ENCODE data around the gene MYOD1.

Gene MYOD1

DNA sequence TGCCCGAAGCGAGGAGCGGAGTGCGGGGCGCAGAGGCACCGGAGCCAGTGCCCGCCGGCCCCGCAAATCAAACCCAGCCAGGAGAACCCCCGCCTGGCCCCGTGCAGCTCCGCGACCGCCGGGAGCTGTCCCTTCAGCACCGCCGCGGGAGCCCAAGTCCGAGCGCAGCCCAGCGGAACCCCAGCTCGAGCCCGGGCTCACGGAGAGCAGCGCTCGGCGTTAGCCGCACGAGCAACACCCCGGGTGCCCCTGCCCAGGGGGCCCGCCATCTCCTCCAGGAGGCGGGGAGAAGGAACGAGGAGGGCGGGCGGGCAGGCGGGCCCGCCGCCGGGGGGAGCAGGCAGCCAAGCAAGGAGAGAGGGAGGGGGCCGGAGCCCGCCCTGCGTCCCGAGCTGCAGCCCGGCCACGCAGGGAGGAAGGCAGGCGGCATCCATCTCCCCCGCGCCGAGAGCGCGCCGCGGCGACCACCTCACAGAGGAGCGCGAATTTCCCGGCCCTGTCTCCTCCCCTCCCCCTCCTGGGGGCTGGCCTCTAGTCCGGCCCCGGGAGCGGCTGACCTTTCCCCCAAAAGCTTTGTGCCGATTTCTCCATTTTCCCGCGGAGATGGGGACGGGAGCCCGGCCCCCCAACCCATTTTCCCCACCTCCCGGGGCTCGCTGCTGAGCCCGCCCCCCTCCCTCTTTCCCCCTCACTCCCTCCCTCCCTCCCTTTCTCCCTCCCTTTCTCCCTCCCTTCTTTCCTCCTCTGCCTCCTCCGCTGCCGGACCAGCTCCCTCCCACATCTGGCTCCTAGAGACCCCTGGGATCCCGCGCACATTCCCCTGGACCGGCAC lies 15.8 kb downstream of the MYOD1 start:
- DNase-seq (ENCODE audit: low read depth in 2 of 2) = peak; percentile 23 to 24

DNA sequence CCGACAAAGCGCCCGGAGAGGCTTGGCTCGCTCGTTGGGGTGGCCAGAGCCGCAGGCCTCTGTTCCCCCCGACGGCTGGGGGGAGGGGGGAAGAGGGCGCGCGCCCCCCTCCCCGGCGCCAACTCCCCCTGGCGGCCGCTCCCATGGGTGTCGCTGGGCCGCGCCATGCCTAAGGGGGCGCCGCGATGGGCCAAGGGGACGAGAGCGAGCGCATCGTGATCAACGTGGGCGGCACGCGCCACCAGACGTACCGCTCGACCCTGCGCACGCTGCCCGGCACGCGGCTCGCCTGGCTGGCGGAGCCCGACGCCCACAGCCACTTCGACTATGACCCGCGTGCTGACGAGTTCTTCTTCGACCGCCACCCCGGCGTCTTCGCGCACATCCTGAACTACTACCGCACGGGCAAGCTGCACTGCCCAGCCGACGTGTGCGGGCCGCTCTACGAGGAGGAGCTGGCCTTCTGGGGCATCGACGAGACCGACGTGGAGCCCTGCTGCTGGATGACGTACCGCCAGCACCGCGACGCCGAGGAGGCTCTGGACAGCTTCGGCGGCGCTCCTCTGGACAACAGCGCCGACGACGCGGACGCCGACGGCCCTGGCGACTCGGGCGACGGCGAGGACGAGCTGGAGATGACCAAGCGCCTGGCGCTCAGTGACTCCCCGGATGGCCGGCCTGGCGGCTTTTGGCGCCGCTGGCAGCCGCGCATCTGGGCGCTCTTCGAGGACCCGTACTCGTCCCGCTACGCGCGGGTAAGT lies 16.6 kb downstream of the MYOD1 start:
- no peak for DNase-seq (ENCODE audit: low read depth in 2 of 2)

- DNase-seq (ENCODE audit: low read depth in 2 of 2) = no peak
These were observed 17.2 kb downstream of the MYOD1 start for GRCh38 chr11:17736579-17736893.

GRCh38 chr11:17736930-17737817 lies 17.8 kb downstream of the MYOD1 start:
- no peak for DNase-seq (ENCODE audit: low read depth in 2 of 2)

DNA sequence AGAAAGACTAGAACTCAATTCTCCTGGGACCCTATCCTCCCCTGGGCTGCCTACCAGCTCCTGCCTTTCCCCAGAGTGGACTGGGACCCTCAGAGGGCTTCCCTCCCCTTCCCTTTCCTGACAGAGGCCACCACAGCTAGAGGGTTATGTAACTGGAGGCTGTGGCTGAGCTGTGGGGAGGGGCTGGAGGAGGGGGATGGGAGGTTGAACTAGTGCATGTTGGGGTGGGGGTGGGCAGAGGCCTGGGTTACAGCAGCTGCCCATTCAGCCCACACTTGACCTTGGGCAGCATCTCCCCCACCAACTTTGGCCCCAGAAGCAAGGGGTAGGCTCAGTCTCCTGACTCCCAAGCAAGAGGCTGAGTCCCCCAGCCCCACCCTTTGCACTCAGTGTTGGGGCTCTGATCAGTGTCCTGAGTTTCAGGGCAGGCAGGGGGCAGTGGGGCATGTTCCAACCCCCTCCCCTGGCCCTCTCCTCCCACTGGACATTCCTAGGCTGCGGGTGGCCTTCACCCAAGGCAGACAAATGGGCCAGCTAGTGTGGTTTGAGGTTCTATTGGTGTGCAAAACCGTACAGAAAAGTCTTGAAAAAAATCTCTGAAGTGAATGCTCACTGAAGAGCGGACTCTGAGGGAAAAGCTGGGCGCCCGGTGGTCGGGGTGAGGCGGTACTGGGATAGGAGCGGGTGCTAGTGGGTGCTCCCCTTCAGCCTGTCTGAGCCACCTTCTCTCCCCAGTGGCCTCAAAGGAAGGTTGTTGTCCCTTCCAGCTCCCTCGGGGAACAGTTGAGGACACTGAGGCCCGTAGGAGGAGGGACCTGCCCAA lies 19.0 kb downstream of the MYOD1 start:
- no peak for DNase-seq (ENCODE audit: low read depth in 2 of 2)

- DNase-seq (ENCODE audit: low read depth in 2 of 2) = no peak
These were observed 20.6 kb downstream of the MYOD1 start for GRCh38 chr11:17739945-17740338.

DNA sequence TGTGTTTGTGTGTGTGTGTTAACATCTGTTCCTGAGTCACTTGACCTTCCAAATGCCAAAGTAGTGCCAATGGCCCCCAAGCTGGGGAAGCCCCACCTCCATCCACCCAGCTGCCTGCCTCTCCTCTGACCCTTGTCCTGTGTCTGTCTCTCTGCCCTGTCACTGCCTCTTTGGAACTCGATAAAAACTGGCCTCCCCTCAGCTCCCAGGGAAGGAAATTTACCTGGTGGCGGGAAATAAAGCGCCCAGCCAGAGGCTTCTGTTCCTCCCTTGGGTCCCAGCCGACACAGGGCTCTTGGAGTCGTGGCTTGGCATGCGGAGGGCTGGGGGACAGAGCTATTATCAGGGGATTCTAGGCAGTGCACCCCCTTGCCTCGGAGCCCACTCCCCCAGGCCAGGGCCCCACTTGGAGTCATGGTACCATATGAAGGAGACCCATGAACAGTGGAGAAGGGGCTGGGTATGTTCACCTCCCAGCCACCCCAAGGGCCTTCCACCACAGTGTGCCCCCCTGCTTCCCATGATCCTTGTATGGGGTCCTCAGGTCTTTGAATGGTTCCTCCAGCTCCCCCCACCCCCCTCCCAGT lies 21.4 kb downstream of the MYOD1 start:
- no peak for DNase-seq (ENCODE audit: low read depth in 2 of 2)

- no peak for DNase-seq (ENCODE audit: low read depth in 2 of 2)
These were observed 22.1 kb downstream of the MYOD1 start for GRCh38 chr11:17741487-17741886.

GRCh38 chr11:17742019-17742418 lies 22.6 kb downstream of the MYOD1 start:
- DNase-seq (ENCODE audit: low read depth in 2 of 2) = no peak

GRCh38 chr11:17743026-17743807 lies 23.8 kb downstream of the MYOD1 start:
- no peak for DNase-seq (ENCODE audit: low read depth in 2 of 2)

- no peak for DNase-seq (ENCODE audit: low read depth in 2 of 2)
These were observed 24.4 kb downstream of the MYOD1 start for GRCh38 chr11:17743808-17744119.

GRCh38 chr11:17744151-17744940 lies 25.0 kb downstream of the MYOD1 start:
- no peak for DNase-seq (ENCODE audit: low read depth in 2 of 2)

DNA sequence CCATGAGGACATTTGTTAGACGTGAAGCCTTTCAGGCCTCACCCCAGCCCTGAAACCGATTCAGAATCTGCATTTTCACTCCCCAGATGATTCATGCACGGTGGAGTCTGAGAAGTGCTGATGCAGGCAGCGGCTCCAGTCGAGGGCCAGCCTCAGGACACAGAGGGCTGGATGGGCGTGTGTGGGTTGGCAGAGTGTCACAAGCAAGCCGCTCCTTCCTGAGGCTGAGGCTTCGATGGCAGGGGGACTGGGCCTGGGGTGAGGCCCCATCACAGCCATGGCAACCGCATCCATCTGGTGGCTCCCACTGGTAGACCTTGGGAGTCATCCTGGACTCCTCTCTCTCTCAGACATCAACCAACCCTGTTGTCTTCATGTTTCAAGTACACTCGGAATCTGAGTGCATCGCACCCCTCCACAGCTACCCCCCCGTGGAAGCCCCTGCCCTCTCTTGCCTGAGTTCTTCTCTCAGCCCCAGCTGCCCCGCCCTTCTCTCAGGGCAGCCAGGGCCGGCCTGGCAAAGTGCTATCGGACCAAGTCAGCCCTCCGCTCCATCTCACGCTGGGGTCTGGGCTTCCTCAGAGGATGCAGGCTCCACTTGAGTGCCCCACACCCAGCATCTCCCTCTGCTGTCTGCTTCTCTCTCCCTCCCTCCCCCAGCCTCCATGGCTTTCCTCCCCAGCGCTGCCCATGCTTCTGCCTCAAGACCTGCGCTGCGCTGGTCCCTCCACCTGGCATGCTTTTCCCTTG lies 25.8 kb downstream of the MYOD1 start:
- no peak for DNase-seq (ENCODE audit: low read depth in 2 of 2)

DNA sequence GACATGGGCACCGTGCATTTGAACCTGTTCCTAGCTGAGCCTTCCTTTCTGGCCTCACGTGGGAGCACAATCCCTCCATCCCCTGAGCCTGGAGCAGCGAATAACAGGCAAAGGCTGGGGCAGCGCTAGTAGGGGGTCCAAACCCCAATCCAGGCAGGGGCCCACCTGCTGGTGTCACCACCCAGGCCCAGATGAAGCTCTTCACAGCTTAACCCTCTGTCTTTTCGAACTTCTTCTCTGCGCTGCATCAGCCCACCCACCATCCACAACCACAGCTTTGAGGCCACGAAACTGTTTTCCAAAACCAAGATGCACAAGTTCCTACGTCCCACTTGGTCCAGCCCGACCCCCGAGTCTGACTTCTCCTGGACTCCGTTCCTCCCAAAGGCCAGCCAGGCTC lies 26.7 kb downstream of the MYOD1 start:
- no peak for DNase-seq (ENCODE audit: low read depth in 2 of 2)

DNA sequence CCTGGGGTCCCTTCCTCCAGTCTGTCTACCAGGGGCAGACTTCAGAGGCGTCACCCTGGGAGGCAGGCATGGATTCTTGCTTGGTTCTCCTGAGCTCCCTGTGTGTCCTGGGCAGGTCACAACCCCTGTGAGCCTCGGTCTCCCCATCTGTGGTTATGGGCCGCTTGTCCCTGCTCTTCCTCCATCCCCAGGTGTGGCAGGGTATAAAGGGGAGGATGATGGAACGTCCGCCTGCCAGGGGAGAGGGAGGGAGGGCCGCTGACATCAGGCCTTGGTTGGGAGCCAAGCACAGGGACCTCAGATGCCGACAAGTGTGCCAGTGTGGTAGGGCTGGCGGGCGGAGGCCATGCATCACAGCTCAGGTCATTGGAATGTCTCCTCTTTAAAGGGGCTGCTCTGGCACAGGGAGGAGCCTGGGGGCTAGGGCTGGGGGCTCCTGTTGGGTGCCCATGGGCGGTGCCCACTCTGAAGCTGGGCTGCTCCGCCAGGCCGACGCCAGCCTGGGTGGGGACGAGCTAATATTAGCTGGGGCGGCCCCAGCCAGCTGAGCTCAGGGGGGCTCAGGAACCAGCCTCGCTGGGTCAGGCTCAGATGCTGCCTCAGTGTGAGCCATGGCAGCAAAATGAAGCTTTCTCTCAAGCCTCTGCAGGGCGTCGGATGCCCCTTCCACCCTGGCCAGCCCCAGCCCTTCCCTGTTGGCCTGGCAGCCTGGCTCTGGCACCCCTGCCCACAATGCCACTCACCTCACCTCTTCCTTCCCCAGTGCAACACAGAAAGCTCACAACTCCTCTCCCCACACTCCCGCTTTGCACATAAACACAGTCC lies 28.0 kb downstream of the MYOD1 start:
- DNase-seq (ENCODE audit: low read depth in 2 of 2) = no peak

- DNase-seq (ENCODE audit: low read depth in 2 of 2) = no peak
These were observed 28.7 kb downstream of the MYOD1 start for GRCh38 chr11:17748044-17748443.

DNA sequence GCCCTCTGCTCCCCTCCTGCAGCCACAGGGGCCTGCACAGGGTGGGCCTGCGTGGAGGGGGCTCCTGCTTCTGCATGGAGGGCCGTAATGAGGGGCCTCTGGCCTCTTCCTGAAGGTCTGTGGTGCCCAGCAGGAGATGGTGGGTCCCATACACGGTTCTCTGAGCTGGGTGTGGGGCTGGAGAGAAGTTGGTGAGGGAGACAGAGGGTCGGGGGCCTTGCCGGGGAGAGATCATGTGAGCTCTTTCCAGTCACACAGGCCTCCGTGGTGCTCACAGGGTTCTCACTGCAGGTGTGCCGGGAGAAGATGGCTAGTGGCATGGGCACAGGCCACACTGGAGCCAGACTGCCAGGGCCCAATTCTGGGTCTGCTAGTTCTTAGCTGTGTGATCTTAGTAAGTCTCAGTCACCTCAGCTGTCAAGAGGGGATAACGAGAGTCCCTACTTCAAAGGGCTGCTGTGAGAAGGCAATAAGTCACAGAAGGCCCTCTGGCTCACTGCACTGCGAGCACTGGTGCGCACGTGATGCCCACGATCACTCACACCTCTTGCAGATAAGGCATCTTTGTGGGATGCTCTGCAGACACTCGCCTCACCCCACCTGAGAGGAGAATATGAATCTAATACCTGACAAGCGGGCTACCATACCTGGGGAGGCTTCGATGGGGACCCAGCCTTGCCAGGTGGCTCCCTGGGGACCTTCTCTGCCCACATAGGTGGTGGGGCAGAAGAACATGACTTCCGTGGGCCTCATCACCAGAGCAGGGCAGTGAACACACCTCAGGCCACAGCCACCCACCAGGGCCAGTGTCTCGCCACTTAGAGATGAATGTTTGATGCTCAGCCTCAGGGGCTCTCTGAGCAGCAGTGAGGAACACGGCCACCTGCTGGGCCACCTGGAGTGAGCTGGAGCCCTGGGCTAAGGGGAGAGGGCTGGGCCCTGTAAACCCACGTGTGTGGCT lies 29.7 kb downstream of the MYOD1 start:
- DNase-seq (ENCODE audit: low read depth in 2 of 2) = no peak

Measured in fibroblast of skin of left biceps (primary cell).